ENCODE data around the gene H2AZ2. TPM values are rescaled to one million over a fixed set of nuclear protein-coding genes. Genes with fewer than 3 reads are reported as not detected.

H2AZ2 gene
- total and polyA plus RNA-seq, 2 of the 4 experiments (the other 2 are of a cell fraction): 156 to 162 TPM

GRCh38 chr7:44838751-44839150 lies 9.1 kb downstream of the H2AZ2 start:
- intact Hi-C loops (cut with micrococcal nuclease): no loop called here
- DNase-seq: no peak
- no peak for ATAC-seq (ENCODE audit: low read depth)

More at GRCh38 chr7:44838751-44839150, 9.1 kb downstream of the H2AZ2 start:
- H2AK9ac ChIP-seq (replicated peaks; ENCODE audit: low read depth, low read length, poor library complexity): no peak overlapping the region
- H3K4me2 ChIP-seq (ENCODE audit: low read depth, low read length): no peak overlapping the region
- no peak overlapping the region for H3K27ac ChIP-seq (ENCODE audit: insufficient read depth, low read length)
- H3K23ac ChIP-seq (ENCODE audit: low read depth, low read length): no peak overlapping the region
- H4K8ac ChIP-seq (ENCODE audit: low read depth in 2 of 2, low read length in 2 of 2): no peak overlapping the region
- no peak overlapping the region for H3K14ac ChIP-seq (replicated peaks; ENCODE audit: low read depth, low read length)
- H3K18ac ChIP-seq (ENCODE audit: low read depth, low read length): no peak overlapping the region
- no peak overlapping the region for H2BK15ac ChIP-seq (ENCODE audit: low read depth, low read length)
- peaks cover 25 to 38% of the 10 kb centered on the region in 2 experiments for H3K79me1 ChIP-seq (ENCODE audit: low read depth in 1 of 2, low read length in 2 of 2)
- in situ Hi-C loops (cut with MboI; ENCODE audit: low sequenced_read_pairs) (no loop called here), dilution Hi-C loops (cut with HindIII; ENCODE audit: low sequenced_read_pairs, unreplicated experiment) (no loop called here)
- no peak overlapping the region for H3K9ac ChIP-seq (ENCODE audit: low read depth, low read length)
- no peaks in the 10 kb centered on the region for H3K4me1 ChIP-seq (ENCODE audit: control insufficient read depth, insufficient read depth, low read length)
- no peak overlapping the region for H2AK5ac ChIP-seq (ENCODE audit: low read depth, low read length)
- ChIA-PET POLR2A (ENCODE audit: unreplicated experiment) (no interaction called here), CTCF (no interaction called here)
- BruUV-seq (replicated peaks): no TSS peak
- H3K56ac ChIP-seq (ENCODE audit: extremely low read depth, insufficient read depth, low read length): no peak overlapping the region
- H3K9me3 ChIP-seq (ENCODE audit: control insufficient read depth, insufficient read depth, low read length): no peaks in the 10 kb centered on the region
- H3K4ac ChIP-seq (ENCODE audit: low read depth, low read length): no peak overlapping the region
- no CpG with 5 or more reads among the region's 2 CpGs for WGBS, 2 experiments (ENCODE audit: extremely low coverage in 2 of 2, insufficient read length in 1 of 2)
- H3K9me1 ChIP-seq (ENCODE audit: insufficient read depth, low read length): no peaks in the 10 kb centered on the region
- no peak overlapping the region for H4K91ac ChIP-seq (ENCODE audit: insufficient read depth, low read depth, low read length)
- H2BK120ac ChIP-seq (ENCODE audit: low read depth, low read length): no peak overlapping the region
- peaks cover 17% of the 10 kb centered on the region for H3K36me3 ChIP-seq (ENCODE audit: control insufficient read depth, insufficient read depth, low read length)
- TF ChIP-seq RFX5 (IDR thresholded peaks at IDR 0.05; ENCODE audit: low read depth, low read length) (no peak), RCOR1 (IDR thresholded peaks at IDR 0.05; ENCODE audit: insufficient replicate concordance, low read length) (no peak), MAZ (IDR thresholded peaks at IDR 0.05; ENCODE audit: borderline replicate concordance, low read depth, low read length) (no peak), RAD21 (IDR thresholded peaks at IDR 0.05; ENCODE audit: low read length) (no peak), MAFK (IDR thresholded peaks at IDR 0.05; ENCODE audit: low read depth, low read length) (no peak), USF2 (IDR thresholded peaks at IDR 0.05; ENCODE audit: low read depth, low read length) (no peak), FOS (IDR thresholded peaks at IDR 0.05; ENCODE audit: low read depth, low read length) (no peak), MXI1 (IDR thresholded peaks at IDR 0.05; ENCODE audit: borderline replicate concordance, low read depth, low read length) (no peak), CHD1 (IDR thresholded peaks at IDR 0.05; ENCODE audit: low read depth, low read length) (no peak), SMC3 (IDR thresholded peaks at IDR 0.05; ENCODE audit: low read depth, low read length) (no peak)
- no peak overlapping the region for H2BK5ac ChIP-seq (ENCODE audit: low read depth, low read length, poor library complexity, severe bottlenecking)
- H4K20me1 ChIP-seq (ENCODE audit: insufficient read depth, low read length): no peaks in the 10 kb centered on the region
- no peak overlapping the region for H2BK20ac ChIP-seq (ENCODE audit: low read depth, low read length)
- no peak overlapping the region for H2AFZ ChIP-seq (replicated peaks; ENCODE audit: low read length, poor library complexity)
- H3K4me3 ChIP-seq (ENCODE audit: insufficient read depth, low read depth, low read length): no peak overlapping the region
- no peaks in the 10 kb centered on the region for H3K27me3 ChIP-seq (ENCODE audit: control insufficient read depth, insufficient read depth, low read length)
- no peak overlapping the region for H4K5ac ChIP-seq (ENCODE audit: low read depth, low read length)
